OCI-LY1 (cell line): ENCODE measurements around the gene VKORC1.
A peak's percentile ranks its signal among the peaks of the same experiment; 100 is the strongest.

Source experiments
- H2AFZ ChIP-seq: fragments of 200-600 bp; sonication (generic), shearing (Covaris generic); 2 replicates; pipeline ENCODE4 v1.6.0; 2014; ENCODE audit warnings: antibody characterized with exemption, mild to moderate bottlenecking, low read length
- H3F3A ChIP-seq: fragments of 200-600 bp; sonication (generic), shearing (Covaris generic); 2 replicates; pipeline ENCODE4 v1.6.0; 2014; ENCODE audit warnings: mild to moderate bottlenecking, antibody characterized with exemption, low read length, moderate library complexity; ENCODE audit not compliant: insufficient read depth
- H3K27ac ChIP-seq: fragments of 200-600 bp; sonication (generic); 2 replicates; pipeline ENCODE4 v1.5.1; 2014; ENCODE audit warnings: low read length, mixed run types, mild to moderate bottlenecking, low read depth; ENCODE audit not compliant: poor library complexity, severe bottlenecking
- H3K27me3 ChIP-seq: fragments of 200-600 bp; sonication (generic); 2 replicates; pipeline ENCODE4 v1.6.0; 2014; ENCODE audit warnings: antibody characterized with exemption, mild to moderate bottlenecking, low read length, moderate library complexity; ENCODE audit not compliant: insufficient read depth
- H3K36me3 ChIP-seq: fragments of 200-600 bp; sonication (generic); 2 replicates; pipeline ENCODE4 v1.6.1; 2014; ENCODE audit warnings: mild to moderate bottlenecking, antibody characterized with exemption, low read length, moderate library complexity, mixed read lengths; ENCODE audit not compliant: insufficient read depth
- H3K4me1 ChIP-seq: fragments of 200-600 bp; sonication (generic); 2 replicates; pipeline ENCODE4 v1.5.1; 2014; ENCODE audit warnings: mild to moderate bottlenecking, low read length, moderate library complexity; ENCODE audit not compliant: insufficient read depth, severe bottlenecking
- H3K4me2 ChIP-seq: fragments of 200-600 bp; sonication (generic), shearing (Covaris generic); 2 replicates; pipeline ENCODE4 v1.6.1; 2014; ENCODE audit warnings: low read length
- H3K4me3 ChIP-seq: fragments of 200-600 bp; sonication (generic); 2 replicates; pipeline ENCODE4 v1.5.1; 2014; ENCODE audit warnings: low read length, low read depth, mild to moderate bottlenecking, mixed read lengths; ENCODE audit not compliant: poor library complexity, severe bottlenecking
- H3K79me2 ChIP-seq: fragments of 200-600 bp; shearing (Covaris generic); 2 replicates; pipeline ENCODE4 v1.6.1; 2016; ENCODE audit warnings: mixed run types, low read length, mixed read lengths; ENCODE audit not compliant: insufficient read depth
- H3K9ac ChIP-seq: fragments of 200-600 bp; sonication (generic), shearing (Covaris generic); 2 replicates; pipeline ENCODE4 v1.6.1; 2014; ENCODE audit warnings: mild to moderate bottlenecking, low read length, mixed read lengths
- H3K9me2 ChIP-seq: fragments of 200-600 bp; sonication (generic), shearing (Covaris generic); 2 replicates; pipeline ENCODE4 v1.6.1; 2014; ENCODE audit warnings: low read depth, mild to moderate bottlenecking, low read length, mixed read lengths
- H3K9me3 ChIP-seq: fragments of 200-600 bp; shearing (Covaris generic); 2 replicates; pipeline ENCODE4 v1.6.1; 2014; ENCODE audit warnings: low read length, mixed read lengths
- H4K20me1 ChIP-seq: fragments of 200-600 bp; sonication (generic), shearing (Covaris generic); 2 replicates; pipeline ENCODE4 v1.6.0; 2016; ENCODE audit warnings: mild to moderate bottlenecking, low read length; ENCODE audit not compliant: insufficient read depth
- EZH2 ChIP-seq: fragments of 200-600 bp; sonication (generic), shearing (Covaris generic); IDR thresholded peaks from 2 replicates; pipeline ENCODE4 v1.8.0; 2017; ENCODE audit warnings: borderline replicate concordance, mixed run types, mild to moderate bottlenecking, antibody characterized with exemption, low read length, moderate library complexity, mixed read lengths
- TF ChIP-seq, protein P1 (sequence below): fragments of 200-600 bp; sonication (generic), shearing (Covaris generic); IDR thresholded peaks from 2 replicates; pipeline ENCODE4 v1.5.1; 2017; ENCODE audit warnings: mild to moderate bottlenecking, antibody characterized with exemption, low read length, moderate library complexity, mixed read lengths

The VKORC1 gene

GRCh38 chr16:31117384-31118222 is 23.0 kb upstream of the VKORC1 start, which contains the start of gene KAT8:
Gene KAT8 (plus strand): TSS chr16:31117664. CDS start chr16:31117682, 18 bp downstream.
- Histone ChIP-seq H3K79me2 (peaks cover 7% of the 10 kb centered on the region; the same call in 1 of the 2 replicates), H2AFZ (no peak within 1 kb of the TSS), H3K27me3 (no peaks in the 10 kb centered on the region), H3K9me3 (no peaks in the 10 kb centered on the region), H3K4me3 (peak within 1 kb of the TSS; percentile 87), H3K9ac (peak within 1 kb of the TSS; percentile 86), H3K27ac (peak within 1 kb of the TSS; percentile 40), H3K36me3 (peaks cover 44% of the 10 kb centered on the region), H4K20me1 (no peaks in the 10 kb centered on the region), H3F3A (no peaks in the 10 kb centered on the region), H3K4me1 (peaks cover 16% of the 10 kb centered on the region), H3K4me2 (peak within 1 kb of the TSS; percentile 96), H3K9me2 (no peaks in the 10 kb centered on the region)
- TF ChIP-seq, protein P1, sequence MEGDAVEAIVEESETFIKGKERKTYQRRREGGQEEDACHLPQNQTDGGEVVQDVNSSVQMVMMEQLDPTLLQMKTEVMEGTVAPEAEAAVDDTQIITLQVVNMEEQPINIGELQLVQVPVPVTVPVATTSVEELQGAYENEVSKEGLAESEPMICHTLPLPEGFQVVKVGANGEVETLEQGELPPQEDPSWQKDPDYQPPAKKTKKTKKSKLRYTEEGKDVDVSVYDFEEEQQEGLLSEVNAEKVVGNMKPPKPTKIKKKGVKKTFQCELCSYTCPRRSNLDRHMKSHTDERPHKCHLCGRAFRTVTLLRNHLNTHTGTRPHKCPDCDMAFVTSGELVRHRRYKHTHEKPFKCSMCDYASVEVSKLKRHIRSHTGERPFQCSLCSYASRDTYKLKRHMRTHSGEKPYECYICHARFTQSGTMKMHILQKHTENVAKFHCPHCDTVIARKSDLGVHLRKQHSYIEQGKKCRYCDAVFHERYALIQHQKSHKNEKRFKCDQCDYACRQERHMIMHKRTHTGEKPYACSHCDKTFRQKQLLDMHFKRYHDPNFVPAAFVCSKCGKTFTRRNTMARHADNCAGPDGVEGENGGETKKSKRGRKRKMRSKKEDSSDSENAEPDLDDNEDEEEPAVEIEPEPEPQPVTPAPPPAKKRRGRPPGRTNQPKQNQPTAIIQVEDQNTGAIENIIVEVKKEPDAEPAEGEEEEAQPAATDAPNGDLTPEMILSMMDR: no peak
- no peak for TF ChIP-seq EZH2

- Histone ChIP-seq H3F3A (no peaks in the 10 kb centered on the region), H4K20me1 (no peaks in the 10 kb centered on the region), H3K9me2 (no peaks in the 10 kb centered on the region), H2AFZ (no peak overlapping the region), H3K36me3 (peaks cover 38% of the 10 kb centered on the region), H3K9ac (no peak overlapping the region), H3K4me1 (peaks cover 16% of the 10 kb centered on the region), H3K79me2 (peaks cover 7% of the 10 kb centered on the region; the same call in 1 of the 2 replicates), H3K27ac (no peak overlapping the region), H3K4me2 (no peak overlapping the region), H3K9me3 (no peaks in the 10 kb centered on the region), H3K4me3 (no peak overlapping the region), H3K27me3 (no peaks in the 10 kb centered on the region)
- no peak for TF ChIP-seq EZH2
Observed at GRCh38 chr16:31114468-31114867, 19.9 kb upstream of the VKORC1 start.

GRCh38 chr16:31113121-31114120 is 18.8 kb upstream of the VKORC1 start:
- H3K4me2 ChIP-seq: no peak overlapping the region
- no peaks in the 10 kb centered on the region for H3K9me3 ChIP-seq
- no peaks in the 10 kb centered on the region for H3F3A ChIP-seq
- H3K9ac ChIP-seq: no peak overlapping the region
- H4K20me1 ChIP-seq: no peaks in the 10 kb centered on the region
- no peaks in the 10 kb centered on the region for H3K9me2 ChIP-seq
- H3K27me3 ChIP-seq: no peaks in the 10 kb centered on the region
- peaks cover 21% of the 10 kb centered on the region for H3K4me1 ChIP-seq
- peaks cover 5% of the 10 kb centered on the region; the same call in 1 of the 2 replicates for H3K79me2 ChIP-seq
- no peak overlapping the region for H3K27ac ChIP-seq
- no peak overlapping the region for H3K4me3 ChIP-seq
- H2AFZ ChIP-seq: no peak overlapping the region
- TF ChIP-seq, protein P1: no peak
- TF ChIP-seq EZH2: no peak
- H3K36me3 ChIP-seq: peaks cover 34% of the 10 kb centered on the region
